AG10803 (cell line): ENCODE measurements around the gene ZCCHC4.
A peak's percentile ranks its signal among the peaks of the same experiment; 100 is the strongest.

ENCODE experiments used
- DNase-seq: peaks from one replicate; pipeline ENCODE4 v3.0.0; 2010; ENCODE audit warnings: low read depth
- H3K4me3 ChIP-seq: 2 replicates; pipeline ENCODE4 v1.5.1; 2011; ENCODE audit warnings: mild to moderate bottlenecking, low read length, control low read depth
- CTCF ChIP-seq: conservative IDR thresholded peaks from 2 replicates; pipeline ENCODE4 v1.5.1; 2011; ENCODE audit warnings: mild to moderate bottlenecking, low read length, control low read depth, inconsistent platforms

Gene ZCCHC4, protein sequence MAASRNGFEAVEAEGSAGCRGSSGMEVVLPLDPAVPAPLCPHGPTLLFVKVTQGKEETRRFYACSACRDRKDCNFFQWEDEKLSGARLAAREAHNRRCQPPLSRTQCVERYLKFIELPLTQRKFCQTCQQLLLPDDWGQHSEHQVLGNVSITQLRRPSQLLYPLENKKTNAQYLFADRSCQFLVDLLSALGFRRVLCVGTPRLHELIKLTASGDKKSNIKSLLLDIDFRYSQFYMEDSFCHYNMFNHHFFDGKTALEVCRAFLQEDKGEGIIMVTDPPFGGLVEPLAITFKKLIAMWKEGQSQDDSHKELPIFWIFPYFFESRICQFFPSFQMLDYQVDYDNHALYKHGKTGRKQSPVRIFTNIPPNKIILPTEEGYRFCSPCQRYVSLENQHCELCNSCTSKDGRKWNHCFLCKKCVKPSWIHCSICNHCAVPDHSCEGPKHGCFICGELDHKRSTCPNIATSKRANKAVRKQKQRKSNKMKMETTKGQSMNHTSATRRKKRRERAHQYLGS

GRCh38 chr4:25312496-25313200, at the start of gene ZCCHC4:
TSS of gene ZCCHC4 (plus strand) at chr4:25312774. CDS start at chr4:25312810, 36 bp downstream.
- TF ChIP-seq CTCF, result peak; percentile 94
- peak within 1 kb of the TSS; percentile 94 for H3K4me3 ChIP-seq
- peak; percentile 91 for DNase-seq

- no peak for DNase-seq
- TF ChIP-seq CTCF, result no peak
- H3K4me3 ChIP-seq, result no peak overlapping the region
Observed at GRCh38 chr4:25271866-25272265, 40.7 kb upstream of the ZCCHC4 start.

DNA sequence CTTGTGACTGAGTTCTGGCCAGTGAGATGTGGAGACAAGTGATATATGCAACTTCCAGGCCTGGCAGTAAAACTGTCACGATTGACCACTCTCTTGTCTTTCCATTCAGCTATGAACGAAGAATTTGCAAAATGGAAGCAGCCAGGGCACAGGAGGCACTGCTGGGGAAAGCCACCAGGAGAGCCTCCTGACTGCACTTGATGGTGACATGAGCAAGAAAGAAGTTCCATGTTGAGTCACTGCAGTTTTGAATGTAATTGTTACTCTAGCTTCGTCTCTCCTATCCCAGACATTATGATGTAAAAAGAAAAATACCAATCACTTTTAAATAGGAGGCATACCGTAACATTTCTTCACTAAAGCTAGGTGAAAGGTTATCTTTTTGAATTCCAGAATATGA, 32.4 kb upstream of the ZCCHC4 start:
- H3K4me3 ChIP-seq, result no peak overlapping the region
- no peak for TF ChIP-seq CTCF
- DNase-seq, result no peak

- no peak for TF ChIP-seq CTCF
- no peak for DNase-seq
- no peak overlapping the region for H3K4me3 ChIP-seq
Observed at GRCh38 chr4:25283948-25284347, 28.6 kb upstream of the ZCCHC4 start.

GRCh38 chr4:25284466-25284865, 28.1 kb upstream of the ZCCHC4 start:
- no peak overlapping the region for H3K4me3 ChIP-seq
- TF ChIP-seq CTCF, result no peak
- no peak for DNase-seq

- H3K4me3 ChIP-seq, result no peak overlapping the region
- no peak for TF ChIP-seq CTCF
- no peak for DNase-seq
Observed at GRCh38 chr4:25290490-25291067, 22.0 kb upstream of the ZCCHC4 start.
